Measurements from ENCODE around the gene COX20. TPM values are rescaled to one million over a fixed set of nuclear protein-coding genes. Genes with fewer than 3 reads are reported as not detected.
"Not testable (repeated sequence)": the region's sequence is repeated elsewhere in the genome, so short reads cannot be mapped to it uniquely, and the experiment has no call there.

Gene COX20
- total RNA-seq, 1 donor from 2014 or later = 37.1 TPM

GRCh38 chr1:244791061-244791460, 44.4 kb upstream of the COX20 start:
- no peak overlapping the region for H3K27ac Mint-ChIP-seq
- intact Hi-C loops (cut with micrococcal nuclease) = no loop called here
- no peaks in the 10 kb centered on the region for H3K9me3 Mint-ChIP-seq
- H3K4me1 Mint-ChIP-seq = peaks cover 11% of the 10 kb centered on the region
- no peak overlapping the region for H3K4me3 Mint-ChIP-seq
- no peaks in the 10 kb centered on the region for H3K36me3 Mint-ChIP-seq (ENCODE audit: low read depth)
- ChIA-PET CTCF (interaction anchor here (0.7 to 1.4 kb wide), 3 partner anchors 10 to 186 kb away, joined by 3 to 5 read pairs (median 3); no protein-coding TSS in a partner anchor), POLR2A (no interaction called here)
- no peak for TF ChIP-seq CTCF (IDR thresholded peaks at IDR 0.05)
- H3K27me3 Mint-ChIP-seq = peaks cover 3% of the 10 kb centered on the region
- DNase-seq = no peak
- no peak for ATAC-seq (ENCODE audit: low read depth)

GRCh38 chr1:244792188-244792850, 43.1 kb upstream of the COX20 start:
- no peaks in the 10 kb centered on the region for H3K9me3 Mint-ChIP-seq
- intact Hi-C loops (cut with micrococcal nuclease) = no loop called here
- POLR2A ChIA-PET = no interaction called here
- DNase-seq = no peak
- ATAC-seq (ENCODE audit: low read depth) = no peak
- no peaks in the 10 kb centered on the region for H3K36me3 Mint-ChIP-seq (ENCODE audit: low read depth)
- peaks cover 11% of the 10 kb centered on the region for H3K4me1 Mint-ChIP-seq
- H3K27ac Mint-ChIP-seq = no peak overlapping the region
- CTCF ChIA-PET = interaction anchor here (1.4 kb wide), 1 partner anchor 187 kb away, joined by 5 read pairs; no protein-coding TSS in a partner anchor
- H3K4me3 Mint-ChIP-seq = no peak overlapping the region
- no peak for TF ChIP-seq CTCF (IDR thresholded peaks at IDR 0.05)
- H3K27me3 Mint-ChIP-seq = peaks cover 3% of the 10 kb centered on the region

- Mint-ChIP-seq H3K36me3 (ENCODE audit: low read depth) (no peaks in the 10 kb centered on the region), H3K27me3 (peaks cover 4% of the 10 kb centered on the region), H3K4me3 (no peak overlapping the region), H3K4me1 (peaks cover 5% of the 10 kb centered on the region), H3K9me3 (no peaks in the 10 kb centered on the region), H3K27ac (no peak overlapping the region)
- DNase-seq = no peak
- no peak for TF ChIP-seq CTCF (IDR thresholded peaks at IDR 0.05)
- no peak for ATAC-seq (ENCODE audit: low read depth)
- intact Hi-C loops (cut with micrococcal nuclease) = no loop called here
- CTCF ChIA-PET = interaction anchor here (0.8 to 5.4 kb wide), 3 partner anchors 190 to 194 kb away, joined by 3 to 126 read pairs (median 5); no protein-coding TSS in a partner anchor
- POLR2A ChIA-PET = no interaction called here
These were observed 41.4 kb upstream of the COX20 start for GRCh38 chr1:244794071-244794470.

GRCh38 chr1:244794516-244794915, 40.9 kb upstream of the COX20 start:
- H3K4me3 Mint-ChIP-seq; H3K27ac Mint-ChIP-seq; H3K9me3 Mint-ChIP-seq; DNase-seq; H3K27me3 Mint-ChIP-seq; H3K36me3 Mint-ChIP-seq (ENCODE audit: low read depth); intact Hi-C loops (cut with micrococcal nuclease); H3K4me1 Mint-ChIP-seq; POLR2A ChIA-PET; ATAC-seq (ENCODE audit: low read depth): not testable (repeated sequence)
- CTCF ChIA-PET = interaction anchor here (1.3 to 5.4 kb wide), 2 partner anchors 186 to 191 kb away, joined by 4 to 126 read pairs; no protein-coding TSS in a partner anchor

- ATAC-seq (ENCODE audit: low read depth) (no peak), DNase-seq (no peak)
- H3K27ac Mint-ChIP-seq = no peak overlapping the region
- POLR2A ChIA-PET = interaction anchor here (0.6 to 0.7 kb wide), 2 partner anchors 193 kb away, joined by 4 to 5 read pairs; no protein-coding TSS in a partner anchor
- H3K9me3 Mint-ChIP-seq = no peaks in the 10 kb centered on the region
- intact Hi-C loops (cut with micrococcal nuclease) = loop anchor here (1.0 to 2.0 kb wide), 2 partner anchors 144 to 194 kb away; partner anchors contain the start of gene DESI2
- TF ChIP-seq CTCF (IDR thresholded peaks at IDR 0.05) = peak; percentile 89
- CTCF ChIA-PET = interaction anchor here (0.8 to 7.2 kb wide), 11 partner anchors 65 to 245 kb away, joined by 3 to 135 read pairs (median 4); partner anchors contain the start of gene DESI2
- peaks cover 8% of the 10 kb centered on the region for H3K27me3 Mint-ChIP-seq
- H3K36me3 Mint-ChIP-seq (ENCODE audit: low read depth) = no peaks in the 10 kb centered on the region
- H3K4me1 Mint-ChIP-seq = peaks cover 5% of the 10 kb centered on the region
- H3K4me3 Mint-ChIP-seq = no peak overlapping the region
These were observed 38.6 kb upstream of the COX20 start for GRCh38 chr1:244796719-244797406.

All from activated B cell treated with CpG ODN at 0.5 μM for 24 hours (primary cell).